Measurements from ENCODE around the gene PLXDC2.

DNA sequence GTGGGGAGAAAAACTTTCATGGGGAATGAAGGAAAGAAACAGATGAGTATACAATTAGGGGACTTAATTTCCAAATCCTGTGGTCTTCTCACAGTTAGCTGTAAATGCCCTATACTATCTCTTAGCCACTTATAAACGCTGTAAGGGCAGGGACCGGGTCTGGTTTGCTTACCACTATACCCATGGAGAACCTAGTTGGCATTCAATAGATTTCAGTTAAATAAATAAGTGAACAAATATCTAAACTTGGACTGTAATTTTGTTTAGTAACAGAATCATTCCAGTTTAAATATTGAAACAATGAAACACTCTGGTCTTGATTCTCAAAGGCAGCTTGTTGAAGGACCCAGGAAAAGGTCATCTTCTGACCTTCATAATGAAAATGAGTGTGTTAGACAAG lies 158.3 kb downstream of the PLXDC2 start:
- TF ChIP-seq, protein P1, sequence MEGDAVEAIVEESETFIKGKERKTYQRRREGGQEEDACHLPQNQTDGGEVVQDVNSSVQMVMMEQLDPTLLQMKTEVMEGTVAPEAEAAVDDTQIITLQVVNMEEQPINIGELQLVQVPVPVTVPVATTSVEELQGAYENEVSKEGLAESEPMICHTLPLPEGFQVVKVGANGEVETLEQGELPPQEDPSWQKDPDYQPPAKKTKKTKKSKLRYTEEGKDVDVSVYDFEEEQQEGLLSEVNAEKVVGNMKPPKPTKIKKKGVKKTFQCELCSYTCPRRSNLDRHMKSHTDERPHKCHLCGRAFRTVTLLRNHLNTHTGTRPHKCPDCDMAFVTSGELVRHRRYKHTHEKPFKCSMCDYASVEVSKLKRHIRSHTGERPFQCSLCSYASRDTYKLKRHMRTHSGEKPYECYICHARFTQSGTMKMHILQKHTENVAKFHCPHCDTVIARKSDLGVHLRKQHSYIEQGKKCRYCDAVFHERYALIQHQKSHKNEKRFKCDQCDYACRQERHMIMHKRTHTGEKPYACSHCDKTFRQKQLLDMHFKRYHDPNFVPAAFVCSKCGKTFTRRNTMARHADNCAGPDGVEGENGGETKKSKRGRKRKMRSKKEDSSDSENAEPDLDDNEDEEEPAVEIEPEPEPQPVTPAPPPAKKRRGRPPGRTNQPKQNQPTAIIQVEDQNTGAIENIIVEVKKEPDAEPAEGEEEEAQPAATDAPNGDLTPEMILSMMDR (IDR thresholded peaks at IDR 0.05), result no peak
- TF ChIP-seq POLR2A (IDR thresholded peaks at IDR 0.05), result no peak
- TF ChIP-seq EP300 (IDR thresholded peaks at IDR 0.05), result no peak
- no peak for TF ChIP-seq POLR2AphosphoS5 (IDR thresholded peaks at IDR 0.05)
